ENCODE results near the gene AHDC1.
"Not testable (repeated sequence)": the region's sequence is repeated elsewhere in the genome, so short reads cannot be mapped to it uniquely, and the experiment has no call there.

AHDC1 gene

GRCh38 chr1:27551170-27551952 lies 52.6 kb downstream of the AHDC1 start:
- no peak for DNase-seq (ENCODE audit: low read depth)

GRCh38 chr1:27550510-27551169 lies 53.3 kb downstream of the AHDC1 start:
- DNase-seq (ENCODE audit: low read depth), result no peak

GRCh38 chr1:27549807-27550408 lies 54.0 kb downstream of the AHDC1 start:
- no peak for DNase-seq (ENCODE audit: low read depth)

GRCh38 chr1:27548858-27549719 lies 54.9 kb downstream of the AHDC1 start:
- DNase-seq (ENCODE audit: low read depth), result no peak

- DNase-seq (ENCODE audit: low read depth), result no peak
Measured at GRCh38 chr1:27548136-27548853, 55.6 kb downstream of the AHDC1 start.

GRCh38 chr1:27547220-27548116 lies 56.5 kb downstream of the AHDC1 start:
- DNase-seq (ENCODE audit: low read depth), result no peak

GRCh38 chr1:27545876-27546275 lies 58.1 kb downstream of the AHDC1 start:
- DNase-seq (ENCODE audit: low read depth), result no peak

- DNase-seq (ENCODE audit: low read depth), result no peak
Measured at GRCh38 chr1:27545271-27545670, 58.7 kb downstream of the AHDC1 start.

GRCh38 chr1:27544834-27545233 lies 59.1 kb downstream of the AHDC1 start:
- DNase-seq (ENCODE audit: low read depth), result no peak

GRCh38 chr1:27543284-27543683 lies 60.7 kb downstream of the AHDC1 start:
- DNase-seq (ENCODE audit: low read depth), result no peak

- no peak for DNase-seq (ENCODE audit: low read depth)
Measured at GRCh38 chr1:27542463-27543273, 61.3 kb downstream of the AHDC1 start.

- peak; percentile 67 for DNase-seq (ENCODE audit: low read depth)
Measured at GRCh38 chr1:27539901-27540861, 63.8 kb downstream of the AHDC1 start.

GRCh38 chr1:27538793-27539192 lies 65.2 kb downstream of the AHDC1 start:
- DNase-seq (ENCODE audit: low read depth), result peak; percentile 49

GRCh38 chr1:27538305-27538676 lies 65.7 kb downstream of the AHDC1 start:
- DNase-seq (ENCODE audit: low read depth), result not testable (repeated sequence)

GRCh38 chr1:27536767-27537166 lies 67.2 kb downstream of the AHDC1 start:
- peak; percentile 56 for DNase-seq (ENCODE audit: low read depth)

- no peak for DNase-seq (ENCODE audit: low read depth)
Measured at GRCh38 chr1:27536010-27536757, 67.8 kb downstream of the AHDC1 start.

GRCh38 chr1:27535386-27535785 lies 68.6 kb downstream of the AHDC1 start:
- no peak for DNase-seq (ENCODE audit: low read depth)
